HepG2 (cell line): ENCODE measurements around the gene ZNF669. TPM values are rescaled to one million over a fixed set of nuclear protein-coding genes. Genes with fewer than 3 reads are reported as not detected.

ENCODE experiments used
- ATAC-seq: fragments of 200-7000 bp; cut with Tn5 transposase; 3 replicates; pipeline ENCODE4 v1.9.1; 2020; ENCODE audit warnings: mild to moderate bottlenecking, moderate library complexity
- BruUV-seq: library from RNA; stranded (reverse); fragments of 400-500 nt; replicated peaks from 2 replicates; lab custom pipeline; 2021; lab: Mats Ljungman, UMichigan
- CTCF ChIA-PET: fragments of 300-600 bp; formaldehyde crosslinking; extraction: SDS; loops from one replicate; lab custom pipeline; 2021; ENCODE audit warnings: low total read pairs, inconsistent platforms, low intra/inter-chr PET ratio; lab: Yijun Ruan, JAX
- POLR2A ChIA-PET: fragments of 350-600 bp; sonication (Branson Sonifier 250); formaldehyde crosslinking; loops from one replicate; lab custom pipeline; 2020; ENCODE audit warnings: antibody characterized with exemption, inconsistent platforms; lab: Yijun Ruan, JAX
- DNase-seq: peaks from one replicate; pipeline ENCODE4 v3.0.0-alpha.2; 2015; ENCODE audit warnings: low spot score
- FAIRE-seq: peaks from 3 replicates; lab custom pipeline; 2011; peaks lifted over from hg19 to GRCh38; lab: Jason Lieb, UNC
- H2AFZ ChIP-seq: one replicate; pipeline ENCODE4 v1.6.1; 2011; ENCODE audit warnings: low read length, inconsistent platforms
- H3K27ac ChIP-seq: fragments of 300-600 bp; 3 replicates; pipeline ENCODE4 v1.8.0; 2011; ENCODE audit warnings: mixed run types, mild to moderate bottlenecking, mixed read lengths, low read length, inconsistent platforms; ENCODE audit not compliant: insufficient read depth; ENCODE audit errors: extremely low read length
- H3K27me3 ChIP-seq, 2 experiments: fragments of 200-600 bp in 1 of 2; 2 replicates in 1 of 2; 3 replicates in 1 of 2; pipeline versions ENCODE4 v1.6.0 to v1.8.0; 2011; ENCODE audit warnings: low read length in 2 of 2, mild to moderate bottlenecking in 2 of 2, moderate library complexity in 2 of 2, inconsistent platforms in 1 of 2; ENCODE audit not compliant: insufficient read depth in 2 of 2, control insufficient read depth in 1 of 2
- H3K36me3 ChIP-seq, 2 experiments: fragments of 200-600 bp in 1 of 2; replicated peaks in 1 of 2; 2 replicates in 1 of 2; 3 replicates in 1 of 2; pipeline versions ENCODE4 v1.5.1 to v1.8.0; 2011; ENCODE audit warnings: low read length in 2 of 2, inconsistent platforms in 1 of 2; ENCODE audit not compliant: insufficient read depth in 2 of 2, control insufficient read depth in 1 of 2
- H3K4me1 ChIP-seq: 2 replicates; pipeline ENCODE4 v1.5.1; 2012; ENCODE audit warnings: low read length, inconsistent platforms; ENCODE audit not compliant: insufficient read depth
- H3K4me2 ChIP-seq: 2 replicates; pipeline ENCODE4 v1.6.0; 2011; ENCODE audit warnings: low read depth, low read length, inconsistent platforms
- H3K4me3 ChIP-seq, 3 experiments: fragments of 200-600 bp in 1 of 3; sonication (generic), shearing (Covaris generic) in 1 of 3; replicated peaks in 1 of 3; 2 replicates each; pipeline ENCODE4 v1.5.1; 2011 to 2016; ENCODE audit warnings: low read length in 3 of 3, inconsistent platforms in 2 of 3, low read depth in 2 of 3, mild to moderate bottlenecking in 2 of 3, control low read depth in 1 of 3, mixed read lengths in 1 of 3; ENCODE audit not compliant: insufficient read depth in 1 of 3
- H3K79me2 ChIP-seq: one replicate; pipeline ENCODE4 v1.6.1; 2011; ENCODE audit warnings: low read length, inconsistent platforms; ENCODE audit not compliant: insufficient read depth
- H3K9ac ChIP-seq: 2 replicates; pipeline ENCODE4 v1.6.0; 2011; ENCODE audit warnings: mild to moderate bottlenecking, low read depth, low read length, inconsistent platforms; ENCODE audit not compliant: insufficient read depth
- H3K9me3 ChIP-seq: 2 replicates; pipeline ENCODE4 v1.5.1; 2012; ENCODE audit warnings: mild to moderate bottlenecking, low read length
- H4K20me1 ChIP-seq: 2 replicates; pipeline ENCODE4 v1.6.0; 2011; ENCODE audit warnings: inconsistent platforms, mild to moderate bottlenecking, low read length, moderate library complexity; ENCODE audit not compliant: insufficient read depth
- CTCF ChIP-seq: sonication (generic); formaldehyde crosslinking; IDR thresholded peaks from 2 replicates; pipeline ENCODE4 v1.5.0; 2020; ENCODE audit warnings: mild to moderate bottlenecking, missing genetic modification reagents, moderate library complexity
- KLF16 ChIP-seq, 2 experiments: sonication (generic) in 1 of 2; formaldehyde crosslinking in 1 of 2; IDR thresholded peaks; 2 replicates each; pipeline versions ENCODE4 v1.6.1 to v1.8.0; 2016 to 2023; ENCODE audit warnings: missing genetic modification reagents in 2 of 2, missing compliant biosample characterization in 1 of 2
- NFE2 ChIP-seq: sonication (generic); formaldehyde crosslinking; IDR thresholded peaks from 2 replicates; pipeline ENCODE4 v1.4.0; 2020; ENCODE audit warnings: missing genetic modification reagents
- PTBP1 ChIP-seq: fragments of 200-400 bp; formaldehyde crosslinking; IDR thresholded peaks from 2 replicates; pipeline ENCODE4 v1.6.1; 2018; ENCODE audit warnings: low read length, low read depth; ENCODE audit not compliant: poor library complexity, severe bottlenecking
- TEF ChIP-seq: sonication (generic); formaldehyde crosslinking; IDR thresholded peaks from 2 replicates; pipeline ENCODE4 v1.5.0; 2020; ENCODE audit warnings: missing genetic modification reagents
- WIZ ChIP-seq: sonication (generic); formaldehyde crosslinking; IDR thresholded peaks from 2 replicates; pipeline ENCODE4 v1.5.1; 2020; ENCODE audit warnings: mild to moderate bottlenecking, missing genetic modification reagents
- ZBTB46 ChIP-seq: sonication (generic); formaldehyde crosslinking; IDR thresholded peaks from 2 replicates; pipeline ENCODE4 v1.4.0; 2020; ENCODE audit warnings: mild to moderate bottlenecking, missing genetic modification reagents, borderline replicate concordance
- ZNF253 ChIP-seq: sonication (generic); formaldehyde crosslinking; IDR thresholded peaks from 2 replicates; pipeline ENCODE4 v1.8.0; 2022; ENCODE audit warnings: mild to moderate bottlenecking, missing genetic modification reagents, borderline replicate concordance
- ZNF557 ChIP-seq: sonication (generic); formaldehyde crosslinking; IDR thresholded peaks from 2 replicates; pipeline ENCODE4 v1.4.0; 2020; ENCODE audit warnings: missing genetic modification reagents
- ZNF710 ChIP-seq: sonication (generic); formaldehyde crosslinking; IDR thresholded peaks from 2 replicates; pipeline ENCODE4 v1.5.0; 2020; ENCODE audit warnings: mild to moderate bottlenecking, missing genetic modification reagents, borderline replicate concordance
- ZNF781 ChIP-seq: sonication (generic); formaldehyde crosslinking; IDR thresholded peaks from 2 replicates; pipeline ENCODE4 v1.5.1; 2020; ENCODE audit warnings: borderline replicate concordance, mild to moderate bottlenecking, missing genetic modification reagents; ENCODE audit errors: not compliant biosample characterization
- WGBS: methylation state at CpG from one replicate; pipeline ENCODE4 v1.1.6; 2017; ENCODE audit warnings: low lambda C conversion rate; 5-methylcytosine and 5-hydroxymethylcytosine counted together
- in situ Hi-C: cut with HindIII; loops from 2 replicates; pipeline ENCODE4 v1.10.0; 2017; ENCODE audit warnings: low pct_unique_long_range_greater_than_20kb; ENCODE audit not compliant: extremely low pct_ligation_motif_present
- intact Hi-C: fragments of 100-400 bp; cut with micrococcal nuclease; formaldehyde crosslinking; loops from one replicate; pipeline ENCODE4 v1.10.0; 2022; ENCODE audit not compliant: unreplicated experiment
- polyA plus RNA-seq, 8 experiments: library from polyadenylated mRNA; depleted of rRNA in 3 of 8; stranded (reverse) in 7 of 8; unstranded in 1 of 8; fragments of >200 nt; fragmentation: Illumina TruSeq in 4 of 8; extraction: Trizol in 4 of 8; gene quantifications; 2 replicates each; pipeline versions ENCODE4 v1.2.1 to v1.2.3, GENCODE V29; 2011 to 2016; ENCODE audit warnings: low read depth in 4 of 8, missing spikeins in 1 of 8, mixed read lengths in 1 of 8; ENCODE audit not compliant: insufficient read depth in 1 of 8
- total RNA-seq, 5 experiments: library from RNA; depleted of rRNA; stranded (reverse); fragments of >200 nt; fragmentation: Illumina TruSeq; extraction: Trizol; gene quantifications; 2 replicates each; pipeline ENCODE4 v1.2.3, GENCODE V29; 2016; ENCODE audit warnings: low read depth in 1 of 5

The ZNF669 gene
- total and polyA plus RNA-seq, 2 of the 13 experiments (the other 11 are each of a cell fraction or from before 2014, with no cell fraction given), result 3.1 to 14.6 TPM

- BruUV-seq, result no TSS peak
- ATAC-seq (no peak; the same call in 2 of the 3 replicates), DNase-seq (no peak), FAIRE-seq (no peak)
- no peaks in the 10 kb centered on the region for H3K27me3 ChIP-seq
- H3K9ac ChIP-seq, result no peak overlapping the region
- in situ Hi-C loops, result no loop called here
- no peaks in the 10 kb centered on the region; the same call in 1 of the 2 replicates for H3K9me3 ChIP-seq
- 88% methylated on average over 5 of the region's 5 CpGs for WGBS
- peaks cover 1% of the 10 kb centered on the region; the same call in 1 of the 2 replicates for H3K4me1 ChIP-seq
- no peak overlapping the region for H3K27ac ChIP-seq
- TF ChIP-seq ZNF557 (CRISPR knock-in tag), result no peak
- no peak for TF ChIP-seq PTBP1
- TF ChIP-seq ZNF781 (CRISPR knock-in tag), result no peak
- no peak for TF ChIP-seq WIZ (CRISPR knock-in tag)
- TF ChIP-seq ZNF253 (CRISPR knock-in tag), result no peak
- no peak for TF ChIP-seq KLF16 (CRISPR knock-in tag; IDR thresholded peaks at IDR 0.05)
- TF ChIP-seq, all 625 proteins: peak for 0
- ChIA-PET CTCF (no interaction called here), POLR2A (no interaction called here)
- H3K4me3 ChIP-seq, result no peak overlapping the region
- H3K4me2 ChIP-seq, result no peak overlapping the region
- H2AFZ ChIP-seq, result no peak overlapping the region
- H3K36me3 ChIP-seq, result peaks cover 0 to 20% of the 10 kb centered on the region in 2 experiments; a peak in 3 of 5 replicates
- H4K20me1 ChIP-seq, result peaks cover under 1% of the 10 kb centered on the region; the same call in 1 of the 2 replicates
- H3K79me2 ChIP-seq, result peaks cover 3% of the 10 kb centered on the region
- intact Hi-C loops, result no loop called here
Measured at GRCh38 chr1:247096958-247097357, 7.2 kb downstream of the ZNF669 start.

GRCh38 chr1:247096544-247096943 lies 7.6 kb downstream of the ZNF669 start:
- no peaks in the 10 kb centered on the region for H3K79me2 ChIP-seq
- H3K9me3 ChIP-seq, result no peaks in the 10 kb centered on the region; the same call in 1 of the 2 replicates
- intact Hi-C loops (no loop called here), in situ Hi-C loops (no loop called here)
- H3K9ac ChIP-seq, result no peak overlapping the region
- no peaks in the 10 kb centered on the region for H3K4me1 ChIP-seq
- CTCF ChIA-PET, result no interaction called here
- peaks cover 0 to 16% of the 10 kb centered on the region in 2 experiments; a peak in 3 of 5 replicates for H3K36me3 ChIP-seq
- BruUV-seq, result no TSS peak
- no peak overlapping the region for H2AFZ ChIP-seq
- no peak overlapping the region for H3K4me2 ChIP-seq
- no peak for FAIRE-seq
- DNase-seq, result no peak
- H3K4me3 ChIP-seq, result no peak overlapping the region
- no peaks in the 10 kb centered on the region for H3K27me3 ChIP-seq
- H4K20me1 ChIP-seq, result no peaks in the 10 kb centered on the region
- POLR2A ChIA-PET, result no interaction called here
- 94% methylated on average over 5 of the region's 5 CpGs for WGBS
- H3K27ac ChIP-seq, result no peak overlapping the region
- no peak; the same call in 2 of the 3 replicates for ATAC-seq
- TF ChIP-seq CTCF (CRISPR knock-in tag), result no peak
- TF ChIP-seq NFE2 (CRISPR knock-in tag), result no peak
- TF ChIP-seq ZNF710, result no peak
- no peak for TF ChIP-seq ZBTB46 (CRISPR knock-in tag)
- no peak for TF ChIP-seq TEF (CRISPR knock-in tag)
